ENCODE results near the gene DNAJC21.

GRCh38 chr5:34982823-34983222 is 53.5 kb downstream of the DNAJC21 start:
- TF ChIP-seq EZH2 (IDR thresholded peaks at IDR 0.05; ENCODE audit: low read length, unreplicated experiment) (no peak), CTCF (conservative IDR thresholded peaks at IDR 0.05; ENCODE audit: low read depth, low read length) (no peak), EZH2phosphoT487 (IDR thresholded peaks at IDR 0.05; ENCODE audit: borderline replicate concordance, low read length) (no peak)
